ENCODE results near the gene MAP4K2. TPM values are rescaled to one million over a fixed set of nuclear protein-coding genes. Genes with fewer than 3 reads are reported as not detected.

Gene MAP4K2
- total RNA-seq, 1 experiment from 2014 or later = 24.7 TPM

DNA sequence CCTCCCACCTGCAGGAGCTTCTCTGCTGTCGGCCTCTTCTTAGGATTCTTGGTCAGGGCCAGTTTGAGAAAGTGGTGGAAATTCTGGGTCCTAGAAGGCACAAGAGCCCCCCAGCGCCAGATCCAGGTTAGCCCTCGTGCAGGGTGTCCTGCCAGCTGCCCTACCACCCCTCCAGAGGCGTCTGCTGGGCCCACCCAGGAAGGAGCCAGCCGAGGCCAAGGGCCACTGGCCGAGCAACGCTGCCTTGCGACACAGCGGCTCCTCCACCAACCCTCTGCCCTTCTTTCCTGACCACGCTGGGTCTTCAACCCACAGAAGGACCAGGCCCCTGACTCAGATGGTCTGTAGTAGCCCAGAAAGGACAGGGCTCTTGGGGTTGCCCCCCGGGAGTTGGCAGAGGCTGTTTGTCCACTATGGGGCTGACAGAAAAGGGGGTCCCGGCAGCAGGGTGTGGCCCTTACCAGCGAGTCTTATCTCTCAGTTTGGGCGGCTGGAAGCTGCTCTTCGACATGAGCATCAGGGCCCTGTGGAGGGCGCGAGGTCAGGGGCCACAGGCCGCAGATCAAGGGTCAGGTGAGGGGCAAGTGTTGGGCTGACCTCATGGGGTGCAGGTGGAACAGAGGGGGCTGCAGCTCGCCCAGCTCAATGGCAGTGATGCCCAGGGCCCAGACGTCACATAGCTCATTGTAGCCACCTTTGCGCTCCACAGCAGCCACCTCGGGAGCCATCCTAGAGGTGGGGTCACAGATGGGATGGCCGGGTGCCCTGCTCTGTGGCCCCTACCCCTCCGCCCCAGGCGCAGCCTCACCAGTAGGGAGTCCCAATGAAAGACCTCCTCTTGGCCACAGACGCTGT lies 2.5 kb downstream of the MAP4K2 start:
- Histone ChIP-seq H2AK5ac (ENCODE audit: insufficient read length, low read length) (no peak overlapping the region), H3T11ph (ENCODE audit: low read length) (no peak overlapping the region), H3K56ac (ENCODE audit: insufficient read length, low read depth, low read length) (no peak overlapping the region), H3K27me3 (ENCODE audit: insufficient read depth, low read length) (no peaks in the 10 kb centered on the region), H3K4me1 (ENCODE audit: insufficient read depth, low read length) (no peaks in the 10 kb centered on the region), H3K9ac (ENCODE audit: extremely low read depth, insufficient read length, low read length) (no peak overlapping the region), H4K5ac (ENCODE audit: insufficient read length, low read depth, low read length) (no peak overlapping the region), H3K79me2 (ENCODE audit: insufficient read depth, low read length) (no peaks in the 10 kb centered on the region), H4K20me1 (ENCODE audit: control insufficient read depth, insufficient read depth, insufficient read length) (no peaks in the 10 kb centered on the region), H3K9me3 (ENCODE audit: control insufficient read depth, low read depth, low read length) (no peaks in the 10 kb centered on the region), H3K4ac (ENCODE audit: low read depth, low read length) (no peak overlapping the region), H3K27ac (ENCODE audit: insufficient read length, low read depth, low read length) (no peak overlapping the region), H2AFZ (ENCODE audit: low read length) (no peak overlapping the region), H2BK15ac (ENCODE audit: low read depth, low read length) (no peak overlapping the region), H2BK120ac (ENCODE audit: low read depth, low read length, poor library complexity, severe bottlenecking) (no peak overlapping the region), H4K8ac (replicated peaks; ENCODE audit: insufficient read length, low read depth, low read length) (no peak overlapping the region), H3K18ac (ENCODE audit: insufficient read length, low read depth, low read length) (no peak overlapping the region), H2BK20ac (ENCODE audit: low read depth, low read length, poor library complexity, severe bottlenecking) (no peak overlapping the region), H3K14ac (ENCODE audit: insufficient read depth, low read length) (no peak overlapping the region), H3K4me2 (ENCODE audit: insufficient read depth, insufficient read length, low read length) (no peak overlapping the region), H3K79me1 (ENCODE audit: insufficient read depth, low read depth, low read length, poor library complexity, severe bottlenecking) (no peaks in the 10 kb centered on the region), H3K23me2 (ENCODE audit: insufficient read length, low read depth, low read length, poor library complexity, severe bottlenecking) (peaks cover 8% of the 10 kb centered on the region), H3K23ac (ENCODE audit: insufficient read length, low read depth, low read length) (no peak overlapping the region), H2BK5ac (ENCODE audit: insufficient read length, low read length) (no peak overlapping the region), H4K91ac (ENCODE audit: insufficient read length, low read depth, low read length) (no peak overlapping the region), H2BK12ac (ENCODE audit: insufficient read length, low read depth, low read length) (no peak overlapping the region)
- Mint-ChIP-seq H3K9me3 (no peaks in the 10 kb centered on the region), H3K36me3 (ENCODE audit: insufficient read depth in 1 of 3, low read depth in 3 of 3) (peaks cover under 1 to 22% (median 9%) of the 10 kb centered on the region in 3 experiments; a peak in 6 of 7 replicates), H3K27me3 (ENCODE audit: low read depth) (no peaks in the 10 kb centered on the region), H3K4me3 (no peak overlapping the region), H3K4me1 (peaks cover 11 to 14% of the 10 kb centered on the region in 2 experiments), H3K27ac (peak overlapping the region in 1 of 3 experiments; percentile 44; a peak in 2 of 7 replicates)
- no peak for TF ChIP-seq CTCF (conservative IDR thresholded peaks at IDR 0.05)
- no CpG with 5 or more reads among the region's 26 CpGs for WGBS (ENCODE audit: extremely low coverage, insufficient read length, low lambda C conversion rate)
- DNase-seq = peak; percentile 18

All from H9 (cell line).